ENCODE measurements around the gene OTUD1.

- TF ChIP-seq, protein P1, sequence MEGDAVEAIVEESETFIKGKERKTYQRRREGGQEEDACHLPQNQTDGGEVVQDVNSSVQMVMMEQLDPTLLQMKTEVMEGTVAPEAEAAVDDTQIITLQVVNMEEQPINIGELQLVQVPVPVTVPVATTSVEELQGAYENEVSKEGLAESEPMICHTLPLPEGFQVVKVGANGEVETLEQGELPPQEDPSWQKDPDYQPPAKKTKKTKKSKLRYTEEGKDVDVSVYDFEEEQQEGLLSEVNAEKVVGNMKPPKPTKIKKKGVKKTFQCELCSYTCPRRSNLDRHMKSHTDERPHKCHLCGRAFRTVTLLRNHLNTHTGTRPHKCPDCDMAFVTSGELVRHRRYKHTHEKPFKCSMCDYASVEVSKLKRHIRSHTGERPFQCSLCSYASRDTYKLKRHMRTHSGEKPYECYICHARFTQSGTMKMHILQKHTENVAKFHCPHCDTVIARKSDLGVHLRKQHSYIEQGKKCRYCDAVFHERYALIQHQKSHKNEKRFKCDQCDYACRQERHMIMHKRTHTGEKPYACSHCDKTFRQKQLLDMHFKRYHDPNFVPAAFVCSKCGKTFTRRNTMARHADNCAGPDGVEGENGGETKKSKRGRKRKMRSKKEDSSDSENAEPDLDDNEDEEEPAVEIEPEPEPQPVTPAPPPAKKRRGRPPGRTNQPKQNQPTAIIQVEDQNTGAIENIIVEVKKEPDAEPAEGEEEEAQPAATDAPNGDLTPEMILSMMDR (IDR thresholded peaks at IDR 0.05; ENCODE audit: insufficient read depth, low read depth, low read length), result no peak
- no peak for TF ChIP-seq EZH2 (IDR thresholded peaks at IDR 0.05; ENCODE audit: insufficient read depth, low read length)
Observed at GRCh38 chr10:23405540-23405939, 33.3 kb upstream of the OTUD1 start.
